GM03348 (cell line): ENCODE data around the gene ZPLD1.

ENCODE experiments used
- DNase-seq: peaks from one replicate; pipeline ENCODE4 v3.0.0; 2012; ENCODE audit warnings: low spot score

The ZPLD1 gene

GRCh38 chr3:102528727-102529126, 93.9 kb downstream of the ZPLD1 start:
- DNase-seq, result no peak
